Myometrial cell (primary cell): ENCODE data around the gene DIPK2A. TPM values are rescaled to one million over a fixed set of nuclear protein-coding genes. Genes with fewer than 3 reads are reported as not detected.

ENCODE experiments used
- total RNA-seq: library from RNA; depleted of rRNA; stranded (reverse); fragments of >200 nt; gene quantifications from 2 replicates; pipeline ENCODE4 v1.2.3, GENCODE V29; 2015

Gene DIPK2A
- 7.5 and 15.6 TPM in 2 replicates for total RNA-seq

GRCh38 chr3:143971359-143972154, at the start of gene DIPK2A:
TSS of gene DIPK2A (plus strand) at chr3:143971823. CDS start at chr3:143972333, 510 bp downstream.

Other genes with a start within 250 kb of the DIPK2A start
- 1.8 and 2.0 TPM in 2 replicates for gene SLC9A9, start 123.4 kb upstream of the DIPK2A start, total RNA-seq